ENCODE results near the gene CNTN4. TPM values are rescaled to one million over a fixed set of nuclear protein-coding genes. Genes with fewer than 3 reads are reported as not detected.

CNTN4 gene
- total and polyA plus RNA-seq, 4 donors = 1.2 to 3.8 (median 2.6) TPM

DNA sequence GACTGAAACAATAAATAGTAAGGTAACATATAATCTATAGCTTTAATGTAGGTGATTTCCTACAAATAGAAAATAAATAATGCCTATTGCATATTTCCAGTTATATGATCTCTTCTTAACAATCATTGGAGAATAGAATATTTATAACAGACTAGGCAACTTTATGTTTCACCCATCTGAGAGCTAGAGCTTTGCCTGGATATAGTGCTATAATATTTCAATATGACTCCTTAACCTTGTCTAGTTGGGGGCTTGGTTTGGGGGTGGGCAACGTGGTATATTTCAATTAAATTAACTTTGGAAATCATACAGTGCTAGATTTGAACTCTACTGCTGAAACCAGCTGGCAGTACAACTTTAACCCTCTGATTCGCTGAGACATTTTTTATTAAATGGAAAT, 265.2 kb downstream of the CNTN4 start:
- H3K9me3 ChIP-seq (ENCODE audit: control insufficient read depth in 4 of 4, low read length in 3 of 4) = no peaks in the 10 kb centered on the region
- no peaks in the 10 kb centered on the region for H3K36me3 ChIP-seq (ENCODE audit: control insufficient read depth in 4 of 4, insufficient read depth in 3 of 4, low read depth in 1 of 4, low read length in 3 of 4)
- H3K4me3 ChIP-seq (ENCODE audit: low read depth in 1 of 3, low read length in 3 of 3) = no peak overlapping the region
- WGBS = 68% methylated on average over 2 of the region's 2 CpGs
- no peaks in the 10 kb centered on the region for H3K4me1 ChIP-seq (ENCODE audit: control insufficient read depth in 4 of 4, insufficient read depth in 4 of 4, low read length in 3 of 4)
- TF ChIP-seq RXRA (IDR thresholded peaks at IDR 0.05) (no peak), SP1 (IDR thresholded peaks at IDR 0.05) (no peak), FOXA1 (IDR thresholded peaks at IDR 0.05) (no peak), GABPA (IDR thresholded peaks at IDR 0.05 in 1 of 2, conservative IDR thresholded peaks at IDR 0.05 in 1 of 2) (no peak), HNF4G (IDR thresholded peaks at IDR 0.05) (no peak), EGR1 (IDR thresholded peaks at IDR 0.05; ENCODE audit: low read depth in 2 of 2) (no peak), HNF4A (conservative IDR thresholded peaks at IDR 0.05) (no peak), YY1 (IDR thresholded peaks at IDR 0.05) (no peak), FOXA2 (IDR thresholded peaks at IDR 0.05) (no peak)
- TF ChIP-seq, protein P1, sequence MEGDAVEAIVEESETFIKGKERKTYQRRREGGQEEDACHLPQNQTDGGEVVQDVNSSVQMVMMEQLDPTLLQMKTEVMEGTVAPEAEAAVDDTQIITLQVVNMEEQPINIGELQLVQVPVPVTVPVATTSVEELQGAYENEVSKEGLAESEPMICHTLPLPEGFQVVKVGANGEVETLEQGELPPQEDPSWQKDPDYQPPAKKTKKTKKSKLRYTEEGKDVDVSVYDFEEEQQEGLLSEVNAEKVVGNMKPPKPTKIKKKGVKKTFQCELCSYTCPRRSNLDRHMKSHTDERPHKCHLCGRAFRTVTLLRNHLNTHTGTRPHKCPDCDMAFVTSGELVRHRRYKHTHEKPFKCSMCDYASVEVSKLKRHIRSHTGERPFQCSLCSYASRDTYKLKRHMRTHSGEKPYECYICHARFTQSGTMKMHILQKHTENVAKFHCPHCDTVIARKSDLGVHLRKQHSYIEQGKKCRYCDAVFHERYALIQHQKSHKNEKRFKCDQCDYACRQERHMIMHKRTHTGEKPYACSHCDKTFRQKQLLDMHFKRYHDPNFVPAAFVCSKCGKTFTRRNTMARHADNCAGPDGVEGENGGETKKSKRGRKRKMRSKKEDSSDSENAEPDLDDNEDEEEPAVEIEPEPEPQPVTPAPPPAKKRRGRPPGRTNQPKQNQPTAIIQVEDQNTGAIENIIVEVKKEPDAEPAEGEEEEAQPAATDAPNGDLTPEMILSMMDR (IDR thresholded peaks at IDR 0.05; ENCODE audit: low read depth, low read length, missing input control) = no peak
- TF ChIP-seq, protein P2, sequence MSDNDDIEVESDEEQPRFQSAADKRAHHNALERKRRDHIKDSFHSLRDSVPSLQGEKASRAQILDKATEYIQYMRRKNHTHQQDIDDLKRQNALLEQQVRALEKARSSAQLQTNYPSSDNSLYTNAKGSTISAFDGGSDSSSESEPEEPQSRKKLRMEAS (IDR thresholded peaks at IDR 0.05) = no peak
- TF ChIP-seq, protein P3, sequence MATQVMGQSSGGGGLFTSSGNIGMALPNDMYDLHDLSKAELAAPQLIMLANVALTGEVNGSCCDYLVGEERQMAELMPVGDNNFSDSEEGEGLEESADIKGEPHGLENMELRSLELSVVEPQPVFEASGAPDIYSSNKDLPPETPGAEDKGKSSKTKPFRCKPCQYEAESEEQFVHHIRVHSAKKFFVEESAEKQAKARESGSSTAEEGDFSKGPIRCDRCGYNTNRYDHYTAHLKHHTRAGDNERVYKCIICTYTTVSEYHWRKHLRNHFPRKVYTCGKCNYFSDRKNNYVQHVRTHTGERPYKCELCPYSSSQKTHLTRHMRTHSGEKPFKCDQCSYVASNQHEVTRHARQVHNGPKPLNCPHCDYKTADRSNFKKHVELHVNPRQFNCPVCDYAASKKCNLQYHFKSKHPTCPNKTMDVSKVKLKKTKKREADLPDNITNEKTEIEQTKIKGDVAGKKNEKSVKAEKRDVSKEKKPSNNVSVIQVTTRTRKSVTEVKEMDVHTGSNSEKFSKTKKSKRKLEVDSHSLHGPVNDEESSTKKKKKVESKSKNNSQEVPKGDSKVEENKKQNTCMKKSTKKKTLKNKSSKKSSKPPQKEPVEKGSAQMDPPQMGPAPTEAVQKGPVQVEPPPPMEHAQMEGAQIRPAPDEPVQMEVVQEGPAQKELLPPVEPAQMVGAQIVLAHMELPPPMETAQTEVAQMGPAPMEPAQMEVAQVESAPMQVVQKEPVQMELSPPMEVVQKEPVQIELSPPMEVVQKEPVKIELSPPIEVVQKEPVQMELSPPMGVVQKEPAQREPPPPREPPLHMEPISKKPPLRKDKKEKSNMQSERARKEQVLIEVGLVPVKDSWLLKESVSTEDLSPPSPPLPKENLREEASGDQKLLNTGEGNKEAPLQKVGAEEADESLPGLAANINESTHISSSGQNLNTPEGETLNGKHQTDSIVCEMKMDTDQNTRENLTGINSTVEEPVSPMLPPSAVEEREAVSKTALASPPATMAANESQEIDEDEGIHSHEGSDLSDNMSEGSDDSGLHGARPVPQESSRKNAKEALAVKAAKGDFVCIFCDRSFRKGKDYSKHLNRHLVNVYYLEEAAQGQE (IDR thresholded peaks at IDR 0.05) = no peak
- TF ChIP-seq, protein P4, sequence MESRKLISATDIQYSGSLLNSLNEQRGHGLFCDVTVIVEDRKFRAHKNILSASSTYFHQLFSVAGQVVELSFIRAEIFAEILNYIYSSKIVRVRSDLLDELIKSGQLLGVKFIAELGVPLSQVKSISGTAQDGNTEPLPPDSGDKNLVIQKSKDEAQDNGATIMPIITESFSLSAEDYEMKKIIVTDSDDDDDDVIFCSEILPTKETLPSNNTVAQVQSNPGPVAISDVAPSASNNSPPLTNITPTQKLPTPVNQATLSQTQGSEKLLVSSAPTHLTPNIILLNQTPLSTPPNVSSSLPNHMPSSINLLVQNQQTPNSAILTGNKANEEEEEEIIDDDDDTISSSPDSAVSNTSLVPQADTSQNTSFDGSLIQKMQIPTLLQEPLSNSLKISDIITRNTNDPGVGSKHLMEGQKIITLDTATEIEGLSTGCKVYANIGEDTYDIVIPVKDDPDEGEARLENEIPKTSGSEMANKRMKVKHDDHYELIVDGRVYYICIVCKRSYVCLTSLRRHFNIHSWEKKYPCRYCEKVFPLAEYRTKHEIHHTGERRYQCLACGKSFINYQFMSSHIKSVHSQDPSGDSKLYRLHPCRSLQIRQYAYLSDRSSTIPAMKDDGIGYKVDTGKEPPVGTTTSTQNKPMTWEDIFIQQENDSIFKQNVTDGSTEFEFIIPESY (IDR thresholded peaks at IDR 0.05) = no peak
- H3K27me3 ChIP-seq (ENCODE audit: control insufficient read depth in 4 of 4, insufficient read depth in 4 of 4, low read length in 3 of 4) = no peaks in the 10 kb centered on the region
- H3K9ac ChIP-seq (ENCODE audit: low read depth in 1 of 2, low read length in 2 of 2) = no peak overlapping the region
- H3K27ac ChIP-seq (ENCODE audit: low read depth in 1 of 2, low read length in 2 of 2) = no peak overlapping the region
- no peak for DNase-seq (ENCODE audit: low spot score)

DNA sequence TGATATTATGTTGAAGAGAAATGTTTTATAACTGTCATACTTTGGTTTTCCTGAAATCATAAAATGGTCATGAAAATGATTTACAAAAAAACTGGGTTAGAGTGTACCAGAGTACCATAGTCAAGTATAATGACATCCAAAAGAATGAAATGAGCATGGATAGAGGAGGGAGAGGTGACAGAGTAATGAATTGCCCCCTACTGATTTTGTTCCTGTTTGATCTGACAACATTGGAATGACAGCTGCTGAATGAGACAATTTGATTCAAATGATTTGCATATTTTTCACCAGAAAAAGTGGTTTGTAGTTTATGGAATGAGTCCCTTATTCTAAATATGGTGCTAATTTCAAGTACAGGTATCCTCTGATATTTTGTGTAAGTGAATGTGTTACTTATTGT, 271.7 kb downstream of the CNTN4 start:
- Histone ChIP-seq H3K4me1 (ENCODE audit: control insufficient read depth in 4 of 4, insufficient read depth in 4 of 4, low read length in 3 of 4) (no peaks in the 10 kb centered on the region), H3K36me3 (ENCODE audit: control insufficient read depth in 4 of 4, insufficient read depth in 3 of 4, low read depth in 1 of 4, low read length in 3 of 4) (no peaks in the 10 kb centered on the region), H3K27me3 (ENCODE audit: control insufficient read depth in 4 of 4, insufficient read depth in 4 of 4, low read length in 3 of 4) (peaks cover 0 to 2% (median 0%) of the 10 kb centered on the region in 4 donors), H3K4me3 (ENCODE audit: low read depth in 1 of 3, low read length in 3 of 3) (no peak overlapping the region), H3K27ac (ENCODE audit: low read depth in 1 of 2, low read length in 2 of 2) (no peak overlapping the region), H3K9ac (ENCODE audit: low read depth in 1 of 2, low read length in 2 of 2) (no peak overlapping the region), H3K9me3 (ENCODE audit: control insufficient read depth in 4 of 4, low read length in 3 of 4) (no peaks in the 10 kb centered on the region)
- TF ChIP-seq HNF4G (IDR thresholded peaks at IDR 0.05) (no peak), SP1 (IDR thresholded peaks at IDR 0.05) (no peak), EGR1 (IDR thresholded peaks at IDR 0.05; ENCODE audit: low read depth in 2 of 2) (no peak), JUND (IDR thresholded peaks at IDR 0.05) (no peak), FOXA1 (IDR thresholded peaks at IDR 0.05) (no peak), FOXA2 (IDR thresholded peaks at IDR 0.05) (no peak), TAF1 (conservative IDR thresholded peaks at IDR 0.05) (no peak)
- TF ChIP-seq, protein P5, sequence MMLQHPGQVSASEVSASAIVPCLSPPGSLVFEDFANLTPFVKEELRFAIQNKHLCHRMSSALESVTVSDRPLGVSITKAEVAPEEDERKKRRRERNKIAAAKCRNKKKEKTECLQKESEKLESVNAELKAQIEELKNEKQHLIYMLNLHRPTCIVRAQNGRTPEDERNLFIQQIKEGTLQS (IDR thresholded peaks at IDR 0.05) = no peak
- TF ChIP-seq, protein P4 (IDR thresholded peaks at IDR 0.05) = no peak
- TF ChIP-seq, protein P1 (IDR thresholded peaks at IDR 0.05; ENCODE audit: low read depth, low read length, missing input control) = no peak
- DNase-seq (ENCODE audit: low spot score) = no peak

Measured in liver (tissue), 9 donors.